GM12875 (cell line): ENCODE results near the gene VIL1.

Source experiments
- H3K4me3 ChIP-seq: one replicate; pipeline ENCODE4 v1.5.1; 2011; ENCODE audit warnings: low read depth, low read length, control low read depth
- TF ChIP-seq, protein P1 (sequence below): IDR thresholded peaks from 2 replicates; pipeline ENCODE4 v1.5.1; 2011; ENCODE audit warnings: low read depth, mild to moderate bottlenecking, control low read depth, inconsistent platforms, low read length, moderate library complexity, borderline replicate concordance; ENCODE audit not compliant: insufficient read depth

The VIL1 gene

DNA sequence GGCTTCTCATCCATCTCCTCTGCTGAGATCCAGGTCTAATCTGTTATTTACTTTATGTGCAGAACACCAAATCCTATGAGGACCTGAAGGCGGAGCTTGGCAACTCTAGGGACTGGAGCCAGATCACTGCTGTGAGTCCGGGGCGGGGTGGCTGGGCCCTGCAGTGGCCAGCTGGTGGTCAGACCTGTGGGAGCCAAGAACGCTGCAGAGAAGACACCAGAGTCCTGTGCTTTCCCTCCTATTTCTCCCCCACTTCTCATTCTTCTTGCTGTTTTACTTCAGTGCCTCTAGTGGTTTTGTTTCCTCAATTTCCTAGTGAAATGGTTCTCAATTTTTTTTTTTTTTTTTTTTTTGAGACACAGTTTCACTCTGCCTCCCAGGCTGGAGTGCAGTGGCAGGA, 19.7 kb downstream of the VIL1 start:
- TF ChIP-seq, protein P1, sequence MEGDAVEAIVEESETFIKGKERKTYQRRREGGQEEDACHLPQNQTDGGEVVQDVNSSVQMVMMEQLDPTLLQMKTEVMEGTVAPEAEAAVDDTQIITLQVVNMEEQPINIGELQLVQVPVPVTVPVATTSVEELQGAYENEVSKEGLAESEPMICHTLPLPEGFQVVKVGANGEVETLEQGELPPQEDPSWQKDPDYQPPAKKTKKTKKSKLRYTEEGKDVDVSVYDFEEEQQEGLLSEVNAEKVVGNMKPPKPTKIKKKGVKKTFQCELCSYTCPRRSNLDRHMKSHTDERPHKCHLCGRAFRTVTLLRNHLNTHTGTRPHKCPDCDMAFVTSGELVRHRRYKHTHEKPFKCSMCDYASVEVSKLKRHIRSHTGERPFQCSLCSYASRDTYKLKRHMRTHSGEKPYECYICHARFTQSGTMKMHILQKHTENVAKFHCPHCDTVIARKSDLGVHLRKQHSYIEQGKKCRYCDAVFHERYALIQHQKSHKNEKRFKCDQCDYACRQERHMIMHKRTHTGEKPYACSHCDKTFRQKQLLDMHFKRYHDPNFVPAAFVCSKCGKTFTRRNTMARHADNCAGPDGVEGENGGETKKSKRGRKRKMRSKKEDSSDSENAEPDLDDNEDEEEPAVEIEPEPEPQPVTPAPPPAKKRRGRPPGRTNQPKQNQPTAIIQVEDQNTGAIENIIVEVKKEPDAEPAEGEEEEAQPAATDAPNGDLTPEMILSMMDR, result no peak
- H3K4me3 ChIP-seq, result no peak overlapping the region

DNA sequence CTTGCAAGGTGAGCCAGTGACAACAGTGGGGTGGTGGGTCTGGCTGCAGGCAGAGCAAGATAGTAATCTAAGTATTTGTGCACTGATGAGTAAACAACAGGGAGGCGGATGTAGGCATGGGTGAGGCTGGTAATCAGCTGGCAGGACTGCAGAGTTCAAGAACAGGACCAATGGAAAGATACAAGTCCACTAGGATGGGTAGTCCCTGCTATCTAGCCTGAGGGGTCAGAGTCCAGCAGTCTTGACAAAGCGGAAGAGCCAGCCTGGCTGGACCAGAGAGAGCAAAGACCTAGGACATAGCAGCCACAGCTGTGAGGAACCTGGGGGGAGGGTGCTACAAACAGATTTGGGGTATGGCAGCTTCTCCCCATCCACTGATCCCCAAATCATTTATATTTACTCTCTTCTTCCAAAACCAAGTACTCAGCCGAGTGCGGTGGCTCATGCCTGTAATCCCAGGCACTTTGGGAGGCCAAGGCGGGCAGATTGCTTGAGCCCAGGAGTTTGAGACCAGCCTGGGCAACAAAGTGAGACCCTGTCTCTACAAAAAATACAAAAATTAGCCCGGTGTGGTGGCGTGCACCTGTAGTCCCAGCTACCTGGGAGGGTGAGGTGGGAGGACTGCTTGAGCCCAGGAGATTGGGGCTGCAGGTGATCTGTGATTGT, 25.9 kb downstream of the VIL1 start:
- no peak overlapping the region for H3K4me3 ChIP-seq
- TF ChIP-seq, protein P1, result no peak

DNA sequence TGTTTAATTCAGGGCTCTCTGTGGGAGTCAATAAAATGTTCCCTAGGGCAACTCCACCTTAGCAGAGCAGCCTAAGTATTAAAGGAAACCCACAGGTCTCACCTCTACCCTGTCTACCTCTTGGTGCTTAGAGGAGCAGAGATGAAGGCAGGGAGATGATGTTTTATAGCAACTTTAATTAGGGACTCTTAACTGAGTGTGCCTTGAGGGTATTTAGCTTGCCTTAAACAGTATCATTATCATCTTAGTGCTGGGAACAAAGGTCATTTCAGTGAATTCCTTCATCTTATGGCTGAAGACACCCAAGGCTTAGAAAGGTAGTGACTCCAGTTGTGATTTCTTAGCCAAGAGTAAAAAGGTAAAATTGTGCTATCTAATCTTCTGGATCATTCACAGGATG, 26.7 kb downstream of the VIL1 start:
- no peak overlapping the region for H3K4me3 ChIP-seq
- TF ChIP-seq, protein P1, result no peak

DNA sequence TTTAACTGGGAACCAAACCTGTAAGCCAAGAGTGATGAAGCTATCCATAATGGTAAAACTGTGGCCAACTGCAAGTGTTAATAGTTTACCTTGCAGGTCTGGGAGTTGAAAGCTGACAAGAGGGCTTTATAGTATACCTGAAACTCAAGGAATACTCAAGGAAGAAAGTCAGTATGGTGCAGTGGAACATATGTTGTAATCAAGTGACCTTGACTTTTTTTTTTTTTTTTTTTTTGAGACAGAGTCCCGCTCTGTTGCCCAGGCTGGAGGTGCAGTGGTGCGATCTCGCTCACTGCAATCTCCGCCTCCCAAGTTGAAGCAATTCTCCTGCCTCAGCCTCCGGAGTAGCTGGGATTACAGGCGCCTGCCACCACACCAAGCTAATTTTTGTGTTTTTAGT, 27.6 kb downstream of the VIL1 start:
- TF ChIP-seq, protein P1, result no peak
- no peak overlapping the region for H3K4me3 ChIP-seq

DNA sequence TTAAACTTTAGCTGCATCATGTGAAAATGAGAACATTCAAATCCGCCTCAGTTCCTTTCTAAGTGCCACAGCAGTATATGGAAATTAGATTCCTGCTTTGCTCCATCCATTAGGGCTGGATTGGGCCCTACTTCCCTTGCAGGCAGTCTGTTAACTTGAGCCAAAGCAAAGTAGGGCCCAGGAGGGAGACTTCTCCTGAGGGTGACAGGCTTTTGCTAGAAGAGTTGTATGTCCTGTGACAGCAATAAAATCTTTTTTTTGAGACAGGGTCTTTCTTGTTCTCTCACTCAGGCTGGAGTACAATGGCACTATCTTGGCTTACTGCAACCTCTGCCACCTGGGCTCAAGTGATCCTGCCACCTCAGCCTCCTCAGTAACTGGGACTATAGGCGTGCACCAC, 28.1 kb downstream of the VIL1 start:
- H3K4me3 ChIP-seq, result no peak overlapping the region
- TF ChIP-seq, protein P1, result no peak

DNA sequence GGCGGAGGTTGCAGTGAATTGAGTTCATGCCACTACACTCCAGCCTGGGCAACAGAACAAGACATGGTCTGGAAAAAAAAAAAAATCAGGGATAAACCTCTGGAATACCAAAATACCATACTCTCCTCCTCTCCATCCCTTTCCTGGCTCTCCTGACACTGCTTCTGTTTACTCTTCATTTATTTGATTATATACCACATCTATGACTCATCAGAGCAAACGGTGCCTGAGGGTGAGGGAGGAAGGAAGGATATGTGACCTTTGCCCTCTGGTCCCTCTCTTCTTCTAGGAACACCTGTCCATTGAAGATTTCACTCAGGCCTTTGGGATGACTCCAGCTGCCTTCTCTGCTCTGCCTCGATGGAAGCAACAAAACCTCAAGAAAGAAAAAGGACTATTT, 30.0 kb downstream of the VIL1 start:
- TF ChIP-seq, protein P1, result no peak
- no peak overlapping the region for H3K4me3 ChIP-seq

DNA sequence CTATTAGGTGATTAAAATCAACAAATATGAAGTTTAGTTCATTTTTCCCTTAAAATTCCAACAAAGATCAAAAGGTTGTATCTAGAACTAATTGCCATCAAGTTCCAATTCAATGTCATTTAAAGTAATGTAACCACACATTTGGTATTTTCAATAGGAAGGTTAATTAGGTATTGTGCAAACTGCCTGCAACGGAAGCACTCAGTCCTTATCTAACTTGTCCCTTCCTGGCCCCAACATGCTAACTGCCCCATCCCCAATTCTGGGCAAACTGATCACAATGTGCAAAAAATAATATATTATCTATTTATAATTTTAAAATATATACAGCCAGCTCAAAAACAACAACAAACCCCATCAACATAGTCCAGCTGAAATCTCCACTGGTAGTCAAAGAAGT, 33.2 kb downstream of the VIL1 start:
- H3K4me3 ChIP-seq, result no peak overlapping the region
- TF ChIP-seq, protein P1, result no peak
